K562 (cell line): ENCODE measurements around the gene CT47B1. TPM values are rescaled to one million over a fixed set of nuclear protein-coding genes. Genes with fewer than 3 reads are reported as not detected.
"Not testable (repeated sequence)": the region's sequence is repeated elsewhere in the genome, so short reads cannot be mapped to it uniquely, and the experiment has no call there.

Source experiments
- ATAC-seq: fragments of 200-7000 bp; cut with Tn5 transposase; 3 replicates; pipeline ENCODE4 v1.9.1; 2020; ENCODE audit warnings: moderate library complexity
- Bru-seq: library from RNA; stranded (reverse); fragments of 400-500 nt; gene quantifications from one replicate; lab custom pipeline; 2021; lab: Mats Ljungman, UMichigan
- BruChase-seq, 2 experiments: library from RNA; stranded (reverse); fragments of 400-500 nt; gene quantifications; one replicate each; lab custom pipeline; 2021; lab: Mats Ljungman, UMichigan
- BruUV-seq: library from RNA; stranded (reverse); fragments of 400-500 nt; replicated peaks from 2 replicates; lab custom pipeline; 2021; lab: Mats Ljungman, UMichigan
- CTCF ChIA-PET: fragments of 300-600 bp; formaldehyde crosslinking; extraction: SDS; loops from one replicate; lab custom pipeline; 2021; ENCODE audit warnings: low intra/inter-chr PET ratio; lab: Yijun Ruan, JAX
- POLR2A ChIA-PET: fragments of 300-600, 350-650 bp; sonication (Branson Sonifier 250); formaldehyde crosslinking; extraction: SDS; loops from one replicate; lab custom pipeline; 2021; ENCODE audit warnings: antibody characterized with exemption, inconsistent platforms; lab: Yijun Ruan, JAX
- DNase-seq, 4 experiments: peaks; one replicate each; pipeline versions ENCODE4 v3.0.0 to v3.0.0-alpha.2; 2011 to 2018; ENCODE audit warnings: low spot score in 3 of 4, mixed read lengths in 3 of 4; ENCODE audit errors: extremely low read depth in 1 of 4
- FAIRE-seq: peaks from 2 replicates; lab custom pipeline; 2011; peaks lifted over from hg19 to GRCh38; lab: Jason Lieb, UNC
- H2AFZ ChIP-seq: 2 replicates; pipeline ENCODE4 v1.6.0; 2011; ENCODE audit warnings: low read depth, low read length, control low read depth, inconsistent platforms
- H3K27ac ChIP-seq: fragments of 200-600 bp; 3 replicates; pipeline ENCODE4 v1.8.0; 2011; ENCODE audit warnings: low read depth, mild to moderate bottlenecking, control low read depth, inconsistent platforms, low read length, moderate library complexity, mixed read lengths; ENCODE audit errors: extremely low read depth
- H3K27me3 ChIP-seq, 2 experiments: fragments of 300-600 bp in 1 of 2; 2 replicates in 1 of 2; 3 replicates in 1 of 2; pipeline versions ENCODE4 v1.6.0 to v1.8.0; 2011; ENCODE audit warnings: inconsistent platforms in 2 of 2, low read length in 2 of 2, mild to moderate bottlenecking in 1 of 2, mixed read lengths in 1 of 2, moderate library complexity in 1 of 2; ENCODE audit not compliant: control insufficient read depth in 2 of 2, insufficient read depth in 2 of 2
- H3K36me3 ChIP-seq: fragments of 300-600 bp; 3 replicates; pipeline ENCODE4 v1.8.0; 2011; ENCODE audit warnings: mild to moderate bottlenecking, low read length, inconsistent platforms; ENCODE audit not compliant: control insufficient read depth, insufficient read depth
- H3K4me1 ChIP-seq, 2 experiments: fragments of 200-600 bp in 1 of 2; replicated peaks in 1 of 2; 2 replicates in 1 of 2; 3 replicates in 1 of 2; pipeline versions ENCODE4 v1.5.1 to v1.8.0; 2011; ENCODE audit warnings: inconsistent platforms in 2 of 2, low read length in 2 of 2, mild to moderate bottlenecking in 1 of 2, mixed read lengths in 1 of 2, moderate library complexity in 1 of 2; ENCODE audit not compliant: control insufficient read depth in 2 of 2, insufficient read depth in 2 of 2
- H3K4me2 ChIP-seq: 2 replicates; pipeline ENCODE4 v1.6.1; 2011; ENCODE audit warnings: low read length, control low read depth, inconsistent platforms, mixed read lengths; ENCODE audit not compliant: insufficient read depth
- H3K4me3 ChIP-seq: fragments of 200-600 bp; sonication (generic), shearing (Covaris generic); 2 replicates; pipeline ENCODE4 v1.5.1; 2016; ENCODE audit warnings: control low read depth, inconsistent platforms
- H3K79me2 ChIP-seq: fragments of 200-600 bp; 3 replicates; pipeline ENCODE4 v1.8.0; 2011; ENCODE audit warnings: low read length, inconsistent platforms; ENCODE audit not compliant: control insufficient read depth, insufficient read depth
- H3K9ac ChIP-seq, 2 experiments: 2 replicates each; pipeline versions ENCODE4 v1.6.0 to v1.6.1; 2011; ENCODE audit warnings: low read depth in 2 of 2, low read length in 2 of 2, control low read depth in 1 of 2, inconsistent platforms in 1 of 2, mild to moderate bottlenecking in 1 of 2, mixed read lengths in 1 of 2; ENCODE audit not compliant: insufficient read depth in 1 of 2
- H3K9me1 ChIP-seq: one replicate; pipeline ENCODE4 v1.6.0; 2011; ENCODE audit warnings: inconsistent platforms, mild to moderate bottlenecking, low read length, moderate library complexity; ENCODE audit not compliant: control insufficient read depth, insufficient read depth
- H3K9me3 ChIP-seq: replicated peaks from 2 replicates; pipeline ENCODE4 v1.5.1; 2011; ENCODE audit warnings: low read depth, low read length, inconsistent platforms; ENCODE audit not compliant: control insufficient read depth, insufficient read depth
- H4K20me1 ChIP-seq: replicated peaks from 2 replicates; pipeline ENCODE4 v1.6.1; 2011; ENCODE audit warnings: low read length, inconsistent platforms, mixed read lengths; ENCODE audit not compliant: control insufficient read depth, insufficient read depth
- WGBS: fragments of 100-300 bp; shearing (Covaris generic); methylation state at CpG from one replicate; pipeline ENCODE4 v1.1.6; 2016; ENCODE audit warnings: low coverage, mixed read lengths; ENCODE audit not compliant: insufficient coverage; ENCODE audit errors: missing lambda C conversion rate; 5-methylcytosine and 5-hydroxymethylcytosine counted together
- in situ Hi-C: fragments of 300-500 bp; cut with MboI; formaldehyde crosslinking; loops from 4 replicates; pipeline ENCODE4 v1.15.0; 2018; ENCODE audit warnings: inconsistent platforms, mixed read lengths
- intact Hi-C: fragments of 100-400 bp; cut with micrococcal nuclease; formaldehyde crosslinking; loops from 2 replicates; pipeline ENCODE4 v1.14.2; 2022
- long read RNA-seq, 3 experiments: library from polyadenylated mRNA in 2 of 3; library from RNA in 1 of 3; unstranded in 2 of 3; stranded (forward) in 1 of 3; transcript quantifications; one replicate each; pipeline ENCODE4 v2.0.0, GENCODE V29; 2019 to 2022
- polyA minus RNA-seq, 3 experiments: library from RNA; depleted of rRNA, polyadenylated mRNA; stranded (reverse); fragments of >200 nt; gene quantifications; 2 replicates each; pipeline ENCODE4 v1.2.3, GENCODE V29; 2011
- polyA plus RNA-seq, 8 experiments: library from polyadenylated mRNA; depleted of rRNA in 4 of 8; stranded (reverse) in 5 of 8; unstranded in 3 of 8; fragments of >200 nt; fragmentation: Nextera tagmentation in 2 of 8; fragmentation: Illumina TruSeq in 1 of 8; extraction: Ambion mirVana in 2 of 8; extraction: Trizol in 1 of 8; gene quantifications; 2 replicates each; pipeline versions ENCODE4 v1.2.1 to v1.2.3, GENCODE V29; 2011 to 2014; ENCODE audit warnings: inconsistent platforms in 1 of 8, missing spikeins in 1 of 8
- total RNA-seq, 7 experiments: library from RNA; depleted of rRNA in 6 of 7; stranded (reverse); fragments of >200 nt in 6 of 7; fragmentation: Illumina TruSeq in 2 of 7; extraction: Trizol in 2 of 7; gene quantifications; 2 replicates each; pipeline versions ENCODE4 v1.2.1 to v1.2.3, GENCODE V29; 2011 to 2021; ENCODE audit warnings: low replicate concordance in 1 of 7

Gene CT47B1
- not detected in 2 replicates for total RNA-seq (2011; cell fraction: chromatin; rRNA removed; ENCODE audit: low replicate concordance)
- total RNA-seq (2011; cell fraction: nucleolus; rRNA removed) = not detected in 2 replicates
- not detected in 2 replicates for total RNA-seq (2011; cell fraction: nucleoplasm; rRNA removed)
- total RNA-seq (2014; rRNA removed) = 0.69 and 1.0 TPM in 2 replicates
- not detected in 2 replicates for total RNA-seq (2014; rRNA removed; fragmentation: Illumina TruSeq; extraction: Trizol)
- 0.25 and 0.26 TPM in 2 replicates for total RNA-seq (2015; rRNA removed; fragmentation: Illumina TruSeq; extraction: Trizol)
- 0.16 TPM in 1 of 2 replicates, not detected in the other for total RNA-seq (2021)
- not detected in 2 replicates for polyA plus RNA-seq (2011; rRNA removed)
- not detected in 2 replicates for polyA plus RNA-seq (2011; cell fraction: cytosol; rRNA removed)
- not detected in 2 replicates for polyA plus RNA-seq (2011; cell fraction: nucleus; rRNA removed)
- polyA plus RNA-seq (2012) = 0.17 and 0.96 TPM in 2 replicates
- polyA plus RNA-seq (2014; fragmentation: Illumina TruSeq; extraction: Trizol) = not detected in 2 replicates
- polyA plus RNA-seq (2014; fragmentation: Nextera tagmentation; extraction: Ambion mirVana) = not detected
- 0.62 TPM in 1 of 2 replicates, not detected in the other for polyA plus RNA-seq (2014; rRNA removed)
- not detected in 2 replicates for polyA minus RNA-seq (2011; rRNA and poly(A)+ RNA removed)
- polyA minus RNA-seq (2011; cell fraction: cytosol; rRNA and poly(A)+ RNA removed) = not detected in 2 replicates
- polyA minus RNA-seq (2011; cell fraction: nucleus; rRNA and poly(A)+ RNA removed) = not detected in 2 replicates
- not detected for Bru-seq, nascent RNA
- percentile 16 among the genes with signal in this experiment for BruChase-seq, experiment 1, labeled RNA remaining after a 2-hour chase
- not detected for BruChase-seq, experiment 2, labeled RNA remaining after a 6-hour chase
- long read RNA-seq, experiment 1, partial matches to known transcripts = 1 of 1 reads
- long read RNA-seq, experiment 1, other reads (novel, unspliced or antisense) = 0 of 1 reads
- long read RNA-seq, experiment 2, partial matches to known transcripts = 0 of 1 reads
- long read RNA-seq, experiment 2, other reads (novel, unspliced or antisense) = 0 of 1 reads
- long read RNA-seq, experiment 3 = 0 reads

- POLR2A ChIA-PET = not testable (repeated sequence)
Measured at GRCh38 chrX:120875766-120876165, at the start of gene CT47B1. Gene CT47B1, minus strand, starts transcription at chrX:120875866. Its CDS starts 196 bp downstream, at chrX:120875670.

More at GRCh38 chrX:120875766-120876165, at the start of gene CT47B1:
- H3K36me3 ChIP-seq, H3K4me1 ChIP-seq, H2AFZ ChIP-seq, H3K9ac ChIP-seq, H3K9me1 ChIP-seq, H3K27ac ChIP-seq, BruUV-seq, H3K4me3 ChIP-seq, H3K27me3 ChIP-seq, intact Hi-C loops, H4K20me1 ChIP-seq, CTCF ChIA-PET, DNase-seq, H3K4me2 ChIP-seq, H3K9me3 ChIP-seq, in situ Hi-C loops, H3K79me2 ChIP-seq, FAIRE-seq, ATAC-seq: not testable (repeated sequence)
- no CpG with 5 or more reads among the region's 7 CpGs for WGBS
